Activated naive CD4-positive, alpha-beta T cell treated with anti-CD3 and anti-CD28 coated beads, Interleukin-2, amount 50 U/mL, for 16 hours (primary cell): ENCODE data around the gene TM2D1.
A peak's percentile ranks its signal among the peaks of the same experiment; 100 is the strongest.

ENCODE experiments used
- DNase-seq: peaks from one replicate; pipeline ENCODE4 v3.0.0-alpha.2; 2020

TM2D1 gene

GRCh38 chr1:61641578-61642336 lies 83.2 kb downstream of the TM2D1 start:
- DNase-seq = peak; percentile 62

GRCh38 chr1:61640531-61641530 lies 84.1 kb downstream of the TM2D1 start:
- DNase-seq = no peak

GRCh38 chr1:61639608-61640336 lies 85.2 kb downstream of the TM2D1 start:
- DNase-seq = no peak

GRCh38 chr1:61638911-61639605 lies 85.9 kb downstream of the TM2D1 start:
- no peak for DNase-seq

GRCh38 chr1:61638296-61638695 lies 86.6 kb downstream of the TM2D1 start:
- DNase-seq = no peak

GRCh38 chr1:61637470-61637869 lies 87.5 kb downstream of the TM2D1 start:
- DNase-seq = no peak

GRCh38 chr1:61636814-61637213 lies 88.1 kb downstream of the TM2D1 start:
- DNase-seq = no peak

- DNase-seq = no peak
Measured at GRCh38 chr1:61636376-61636775, 88.6 kb downstream of the TM2D1 start.

GRCh38 chr1:61635557-61635956 lies 89.4 kb downstream of the TM2D1 start:
- no peak for DNase-seq

GRCh38 chr1:61631436-61631835 lies 93.5 kb downstream of the TM2D1 start:
- DNase-seq = no peak
